Right lobe of liver (tissue), 4 donors: ENCODE data around the gene CTNND1.

Experiments
- CTCF ChIP-seq, 4 donors: fragments of 200-600 bp in 3 of 4; fragments of 450-650 bp in 1 of 4; IDR thresholded peaks; one replicate each; pipeline versions ENCODE4 v1.5.1 to v1.8.0; 2016 to 2022; ENCODE audit warnings: antibody characterized with exemption in 4 of 4, mild to moderate bottlenecking in 2 of 4
- POLR2A ChIP-seq: fragments of 450-650 bp; IDR thresholded peaks from one replicate; pipeline ENCODE4 v1.6.1; 2017; ENCODE audit warnings: antibody characterized with exemption, mild to moderate bottlenecking
- donor health status: DM: no; HTN: no; CAD: no.
- donor health status: DM: no; HTN: no; CAD: no.
- donor health status: DM: no; HTN: yes; CAD: no.

DNA sequence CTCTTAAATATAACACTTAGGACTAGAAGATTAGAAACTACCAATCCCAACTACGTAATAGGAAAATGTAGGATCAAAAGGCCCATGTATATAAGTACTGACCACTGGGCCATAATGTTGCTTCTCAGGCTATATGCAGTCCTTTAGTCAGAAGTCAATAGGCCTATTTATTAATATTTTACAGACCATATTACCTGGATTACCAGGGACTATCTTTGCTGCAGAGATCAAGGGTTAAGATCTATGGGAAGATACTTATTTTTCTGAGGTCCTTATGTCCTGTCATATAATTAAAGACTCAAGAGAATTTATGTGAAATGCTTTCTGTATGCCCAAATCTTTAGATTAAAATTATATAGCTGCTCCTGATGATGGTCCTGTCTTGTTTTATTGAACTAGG, 57.2 kb downstream of the CTNND1 start:
- TF ChIP-seq CTCF (IDR thresholded peaks at IDR 0.05) (no peak), POLR2A (no peak)
